GM23338 (cell line): Measurements from ENCODE around the gene STAT5B. TPM values are rescaled to one million over a fixed set of nuclear protein-coding genes. Genes with fewer than 3 reads are reported as not detected.

Source experiments
- ATAC-seq: fragments of 200-7000 bp; cut with Tn5 transposase; 3 replicates; pipeline ENCODE4 v1.9.1; 2020
- DNase-seq: peaks from one replicate; pipeline ENCODE4 v3.0.0-alpha.2; 2015; ENCODE audit warnings: low spot score
- H2AFZ ChIP-seq: fragments of 200-600 bp; sonication (generic); 2 replicates; pipeline ENCODE4 v1.8.0; 2016; ENCODE audit warnings: antibody characterized with exemption, mild to moderate bottlenecking, moderate library complexity
- H3F3A ChIP-seq: fragments of 200-600 bp; sonication (generic); replicated peaks from 2 replicates; pipeline ENCODE4 v1.8.0; 2017; ENCODE audit warnings: antibody characterized with exemption, mixed run types, low read depth
- H3K27ac ChIP-seq: fragments of 200-600 bp; sonication (generic); 2 replicates; pipeline ENCODE4 v1.6.1; 2016; ENCODE audit warnings: low read depth
- H3K27me3 ChIP-seq: fragments of 200-600 bp; sonication (generic); 2 replicates; pipeline ENCODE4 v1.8.0; 2016; ENCODE audit warnings: mild to moderate bottlenecking, mixed run types, moderate library complexity; ENCODE audit not compliant: insufficient read depth
- H3K36me3 ChIP-seq: fragments of 200-600 bp; sonication (generic); 2 replicates; pipeline ENCODE4 v1.8.0; 2016; ENCODE audit warnings: mild to moderate bottlenecking; ENCODE audit not compliant: insufficient read depth
- H3K4me1 ChIP-seq: fragments of 200-600 bp; sonication (generic); 2 replicates; pipeline ENCODE4 v1.8.0; 2016; ENCODE audit warnings: mild to moderate bottlenecking, moderate library complexity; ENCODE audit not compliant: insufficient read depth
- H3K4me2 ChIP-seq: fragments of 200-600 bp; sonication (generic); 2 replicates; pipeline ENCODE4 v1.7.1; 2017; ENCODE audit warnings: mixed run types
- H3K4me3 ChIP-seq: fragments of 200-600 bp; sonication (generic); 2 replicates; pipeline ENCODE4 v1.6.1; 2016; ENCODE audit warnings: mixed run types
- H3K79me2 ChIP-seq: fragments of 200-600 bp; sonication (generic); replicated peaks from 2 replicates; pipeline ENCODE4 v1.8.0; 2017; ENCODE audit warnings: mild to moderate bottlenecking; ENCODE audit not compliant: insufficient read depth
- H3K9me2 ChIP-seq: fragments of 200-600 bp; sonication (generic); 2 replicates; pipeline ENCODE4 v1.8.0; 2017; ENCODE audit not compliant: insufficient read depth
- H4K20me1 ChIP-seq: fragments of 200-600 bp; sonication (generic); replicated peaks from 2 replicates; pipeline ENCODE4 v1.8.0; 2017; ENCODE audit warnings: mild to moderate bottlenecking; ENCODE audit not compliant: insufficient read depth
- H3K27ac Mint-ChIP-seq: 2 replicates; pipeline ENCODE4 v1.8.0; 2020; ENCODE audit warnings: inconsistent platforms, mild to moderate bottlenecking, moderate library complexity, mixed read lengths
- H3K27me3 Mint-ChIP-seq: 3 replicates; pipeline ENCODE4 v1.8.0; 2022; ENCODE audit warnings: low read depth, mild to moderate bottlenecking, moderate library complexity, mixed read lengths, inconsistent platforms; ENCODE audit not compliant: insufficient read depth, poor library complexity
- H3K36me3 Mint-ChIP-seq: 3 replicates; pipeline ENCODE4 v1.8.0; 2021; ENCODE audit warnings: low read depth, mild to moderate bottlenecking, inconsistent platforms, moderate library complexity, mixed read lengths
- H3K4me1 Mint-ChIP-seq: 3 replicates; pipeline ENCODE4 v1.8.0; 2020; ENCODE audit warnings: mild to moderate bottlenecking, inconsistent platforms, mixed read lengths
- H3K4me3 Mint-ChIP-seq: 3 replicates; pipeline ENCODE4 v1.8.0; 2021; ENCODE audit warnings: moderate library complexity, mild to moderate bottlenecking, inconsistent platforms, mixed read lengths
- H3K9me3 Mint-ChIP-seq: 3 replicates; pipeline ENCODE4 v1.8.0; 2020; ENCODE audit warnings: moderate library complexity, mild to moderate bottlenecking, inconsistent platforms, mixed read lengths
- POLR2AphosphoS5 ChIP-seq: IDR thresholded peaks from 2 replicates; pipeline ENCODE4 v1.6.1; 2016; ENCODE audit warnings: antibody characterized with exemption, low read depth
- ZNF331 ChIP-seq: fragments of 250-450 bp; sonication (Bioruptor Pico); IDR thresholded peaks from 2 replicates; pipeline ENCODE4 v1.5.0; 2020; ENCODE audit warnings: low read depth, mild to moderate bottlenecking, moderate library complexity
- polyA plus RNA-seq: library from polyadenylated mRNA; unstranded; fragments of >200 nt; fragmentation: Nextera tagmentation; extraction: Ambion mirVana; gene quantifications from 2 replicates; pipeline ENCODE4 v1.2.1, GENCODE V29; 2016
- total RNA-seq: library from RNA; depleted of rRNA; stranded (reverse); fragments of >200 nt; shearing (Covaris generic); gene quantifications from 2 replicates; pipeline ENCODE4 v1.2.3, GENCODE V29; 2014
- TF ChIP-seq, protein P1 (sequence below): fragments of 250-450 bp; sonication (Bioruptor Pico); IDR thresholded peaks from 2 replicates; pipeline ENCODE4 v1.5.0; 2020; ENCODE audit warnings: mild to moderate bottlenecking, moderate library complexity

STAT5B gene
- total and polyA plus RNA-seq, 2 experiments from 2014 or later = 13.9 to 60.5 TPM

DNA sequence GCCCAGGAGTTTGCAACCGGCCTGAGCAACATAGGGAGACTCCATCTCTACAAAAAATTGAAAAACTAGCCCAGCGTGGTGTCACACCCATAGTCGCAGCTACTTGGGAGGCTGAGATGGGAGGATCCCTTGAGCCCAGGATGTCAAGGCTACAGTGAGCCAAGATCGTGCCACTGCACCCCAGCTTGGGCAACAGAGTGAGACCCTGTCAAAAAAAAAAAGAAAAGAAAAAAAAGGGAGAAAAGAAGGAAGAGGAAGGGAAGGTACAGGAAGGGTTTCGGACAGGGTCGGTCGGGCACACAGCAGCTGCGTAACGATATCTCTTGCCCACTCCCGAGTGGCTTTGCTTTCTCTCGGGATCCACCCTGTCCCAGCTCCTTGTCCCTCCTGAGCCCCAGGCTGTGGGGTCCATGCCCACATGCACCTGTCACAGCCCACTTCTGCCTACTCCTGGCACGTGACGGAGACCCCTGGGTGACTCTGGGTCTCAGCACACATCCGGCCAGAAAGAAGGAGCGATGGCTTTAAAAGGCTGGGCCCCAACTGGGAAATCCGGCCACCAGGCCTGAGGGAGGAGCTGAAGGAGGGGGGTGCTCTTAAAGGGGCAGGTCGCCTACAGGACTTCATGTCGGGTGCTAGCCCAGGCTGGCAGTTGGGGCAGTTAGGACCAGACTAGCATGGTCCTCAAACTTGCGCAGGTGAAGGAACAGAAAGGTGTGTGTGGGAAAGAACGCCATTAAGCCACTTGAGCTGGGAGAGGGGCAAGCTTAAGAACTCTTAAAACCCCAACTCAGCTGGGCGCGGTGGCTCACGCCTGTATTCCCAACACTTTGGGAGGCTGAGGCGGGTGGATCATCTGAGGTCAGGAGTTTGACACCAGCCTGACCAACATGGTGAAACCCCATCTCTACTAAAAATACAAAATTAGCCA, 82.0 kb downstream of the STAT5B start, which contains the start of gene GHDC:
Gene GHDC (minus strand): TSS at position 526 of the 931 bp plus-strand sequence. CDS start 913 bp downstream, outside the sequence.
- Histone ChIP-seq H3K4me1 (peaks cover 5% of the 10 kb centered on the region), H2AFZ (peak within 1 kb of the TSS; percentile 49), H3K27ac (no peak within 1 kb of the TSS), H3K79me2 (no peaks in the 10 kb centered on the region), H4K20me1 (no peaks in the 10 kb centered on the region), H3F3A (0 out of 2 replicates have a peak, but pooled peaks cover 5% of the 10 kb centered on the region), H3K4me3 (peak within 1 kb of the TSS; percentile 36; the same call in 1 of the 2 replicates), H3K27me3 (no peaks in the 10 kb centered on the region), H3K4me2 (peak within 1 kb of the TSS; percentile 63; the same call in 1 of the 2 replicates), H3K9me2 (no peaks in the 10 kb centered on the region), H3K36me3 (no peaks in the 10 kb centered on the region)
- Mint-ChIP-seq H3K4me3 (peak within 1 kb of the TSS; percentile 70), H3K4me1 (peaks cover 13% of the 10 kb centered on the region), H3K9me3 (no peaks in the 10 kb centered on the region), H3K36me3 (no peaks in the 10 kb centered on the region), H3K27ac (peak within 1 kb of the TSS; percentile 64; the same call in 1 of the 2 replicates), H3K27me3 (peaks cover 10% of the 10 kb centered on the region)
- ATAC-seq (peak; percentile 94), DNase-seq (peak; percentile 91)
- no peak for TF ChIP-seq ZNF331 (CRISPR knock-in tag)
- TF ChIP-seq, protein P1, sequence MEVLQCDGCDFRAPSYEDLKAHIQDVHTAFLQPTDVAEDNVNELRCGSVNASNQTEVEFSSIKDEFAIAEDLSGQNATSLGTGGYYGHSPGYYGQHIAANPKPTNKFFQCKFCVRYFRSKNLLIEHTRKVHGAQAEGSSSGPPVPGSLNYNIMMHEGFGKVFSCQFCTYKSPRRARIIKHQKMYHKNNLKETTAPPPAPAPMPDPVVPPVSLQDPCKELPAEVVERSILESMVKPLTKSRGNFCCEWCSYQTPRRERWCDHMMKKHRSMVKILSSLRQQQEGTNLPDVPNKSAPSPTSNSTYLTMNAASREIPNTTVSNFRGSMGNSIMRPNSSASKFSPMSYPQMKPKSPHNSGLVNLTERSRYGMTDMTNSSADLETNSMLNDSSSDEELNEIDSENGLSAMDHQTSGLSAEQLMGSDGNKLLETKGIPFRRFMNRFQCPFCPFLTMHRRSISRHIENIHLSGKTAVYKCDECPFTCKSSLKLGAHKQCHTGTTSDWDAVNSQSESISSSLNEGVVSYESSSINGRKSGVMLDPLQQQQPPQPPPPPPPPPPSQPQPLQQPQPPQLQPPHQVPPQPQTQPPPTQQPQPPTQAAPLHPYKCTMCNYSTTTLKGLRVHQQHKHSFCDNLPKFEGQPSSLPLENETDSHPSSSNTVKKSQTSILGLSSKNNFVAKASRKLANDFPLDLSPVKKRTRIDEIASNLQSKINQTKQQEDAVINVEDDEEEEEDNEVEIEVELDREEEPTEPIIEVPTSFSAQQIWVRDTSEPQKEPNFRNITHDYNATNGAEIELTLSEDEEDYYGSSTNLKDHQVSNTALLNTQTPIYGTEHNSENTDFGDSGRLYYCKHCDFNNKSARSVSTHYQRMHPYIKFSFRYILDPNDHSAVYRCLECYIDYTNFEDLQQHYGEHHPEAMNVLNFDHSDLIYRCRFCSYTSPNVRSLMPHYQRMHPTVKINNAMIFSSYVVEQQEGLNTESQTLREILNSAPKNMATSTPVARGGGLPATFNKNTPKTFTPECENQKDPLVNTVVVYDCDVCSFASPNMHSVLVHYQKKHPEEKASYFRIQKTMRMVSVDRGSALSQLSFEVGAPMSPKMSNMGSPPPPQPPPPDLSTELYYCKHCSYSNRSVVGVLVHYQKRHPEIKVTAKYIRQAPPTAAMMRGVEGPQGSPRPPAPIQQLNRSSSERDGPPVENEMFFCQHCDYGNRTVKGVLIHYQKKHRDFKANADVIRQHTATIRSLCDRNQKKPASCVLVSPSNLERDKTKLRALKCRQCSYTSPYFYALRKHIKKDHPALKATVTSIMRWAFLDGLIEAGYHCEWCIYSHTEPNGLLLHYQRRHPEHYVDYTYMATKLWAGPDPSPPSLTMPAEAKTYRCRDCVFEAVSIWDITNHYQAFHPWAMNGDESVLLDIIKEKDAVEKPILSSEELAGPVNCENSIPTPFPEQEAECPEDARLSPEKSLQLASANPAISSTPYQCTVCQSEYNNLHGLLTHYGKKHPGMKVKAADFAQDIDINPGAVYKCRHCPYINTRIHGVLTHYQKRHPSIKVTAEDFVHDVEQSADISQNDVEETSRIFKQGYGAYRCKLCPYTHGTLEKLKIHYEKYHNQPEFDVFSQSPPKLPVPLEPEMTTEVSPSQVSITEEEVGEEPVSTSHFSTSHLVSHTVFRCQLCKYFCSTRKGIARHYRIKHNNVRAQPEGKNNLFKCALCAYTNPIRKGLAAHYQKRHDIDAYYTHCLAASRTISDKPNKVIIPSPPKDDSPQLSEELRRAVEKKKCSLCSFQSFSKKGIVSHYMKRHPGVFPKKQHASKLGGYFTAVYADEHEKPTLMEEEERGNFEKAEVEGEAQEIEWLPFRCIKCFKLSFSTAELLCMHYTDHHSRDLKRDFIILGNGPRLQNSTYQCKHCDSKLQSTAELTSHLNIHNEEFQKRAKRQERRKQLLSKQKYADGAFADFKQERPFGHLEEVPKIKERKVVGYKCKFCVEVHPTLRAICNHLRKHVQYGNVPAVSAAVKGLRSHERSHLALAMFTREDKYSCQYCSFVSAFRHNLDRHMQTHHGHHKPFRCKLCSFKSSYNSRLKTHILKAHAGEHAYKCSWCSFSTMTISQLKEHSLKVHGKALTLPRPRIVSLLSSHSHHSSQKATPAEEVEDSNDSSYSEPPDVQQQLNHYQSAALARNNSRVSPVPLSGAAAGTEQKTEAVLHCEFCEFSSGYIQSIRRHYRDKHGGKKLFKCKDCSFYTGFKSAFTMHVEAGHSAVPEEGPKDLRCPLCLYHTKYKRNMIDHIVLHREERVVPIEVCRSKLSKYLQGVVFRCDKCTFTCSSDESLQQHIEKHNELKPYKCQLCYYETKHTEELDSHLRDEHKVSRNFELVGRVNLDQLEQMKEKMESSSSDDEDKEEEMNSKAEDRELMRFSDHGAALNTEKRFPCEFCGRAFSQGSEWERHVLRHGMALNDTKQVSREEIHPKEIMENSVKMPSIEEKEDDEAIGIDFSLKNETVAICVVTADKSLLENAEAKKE = no peak
- peak; percentile 70 for TF ChIP-seq POLR2AphosphoS5
